GM18951 (cell line): Measurements from ENCODE around the gene CTPS1.

Source experiments
- POLR2A ChIP-seq: IDR thresholded peaks from 4 replicates; pipeline ENCODE4 v1.6.1; 2011; ENCODE audit warnings: mild to moderate bottlenecking; ENCODE audit not compliant: insufficient read length, insufficient read depth; ENCODE audit errors: extremely low read depth
- in situ Hi-C: fragments of 300-500 bp; cut with MboI; formaldehyde crosslinking; loops from one replicate; pipeline ENCODE4 v1.12.0; 2022; ENCODE audit warnings: low sequenced_read_pairs, mixed read lengths, inconsistent platforms; ENCODE audit not compliant: unreplicated experiment

The CTPS1 gene

DNA sequence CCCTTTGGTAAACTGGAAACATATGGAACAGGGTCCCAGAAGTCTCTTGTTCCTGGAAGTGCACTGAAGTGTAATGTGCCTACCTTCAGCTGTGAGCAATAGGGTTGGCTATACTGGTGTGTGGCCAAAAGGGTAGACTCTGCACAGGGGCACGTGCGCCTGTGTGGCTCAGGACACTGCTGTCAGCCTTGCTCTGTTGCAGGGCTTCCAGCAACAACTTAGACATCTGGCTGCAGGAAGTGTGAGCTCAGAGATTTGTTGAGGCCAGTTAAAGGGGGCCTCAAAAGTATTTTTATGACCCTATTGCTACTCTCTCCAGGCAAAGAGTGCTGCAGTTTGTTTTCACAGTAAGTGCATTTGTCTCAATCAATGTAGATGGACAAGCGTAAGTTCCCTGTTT is 7.5 kb downstream of the CTPS1 start:
- TF ChIP-seq POLR2A: no peak
- in situ Hi-C loops: no loop called here

DNA sequence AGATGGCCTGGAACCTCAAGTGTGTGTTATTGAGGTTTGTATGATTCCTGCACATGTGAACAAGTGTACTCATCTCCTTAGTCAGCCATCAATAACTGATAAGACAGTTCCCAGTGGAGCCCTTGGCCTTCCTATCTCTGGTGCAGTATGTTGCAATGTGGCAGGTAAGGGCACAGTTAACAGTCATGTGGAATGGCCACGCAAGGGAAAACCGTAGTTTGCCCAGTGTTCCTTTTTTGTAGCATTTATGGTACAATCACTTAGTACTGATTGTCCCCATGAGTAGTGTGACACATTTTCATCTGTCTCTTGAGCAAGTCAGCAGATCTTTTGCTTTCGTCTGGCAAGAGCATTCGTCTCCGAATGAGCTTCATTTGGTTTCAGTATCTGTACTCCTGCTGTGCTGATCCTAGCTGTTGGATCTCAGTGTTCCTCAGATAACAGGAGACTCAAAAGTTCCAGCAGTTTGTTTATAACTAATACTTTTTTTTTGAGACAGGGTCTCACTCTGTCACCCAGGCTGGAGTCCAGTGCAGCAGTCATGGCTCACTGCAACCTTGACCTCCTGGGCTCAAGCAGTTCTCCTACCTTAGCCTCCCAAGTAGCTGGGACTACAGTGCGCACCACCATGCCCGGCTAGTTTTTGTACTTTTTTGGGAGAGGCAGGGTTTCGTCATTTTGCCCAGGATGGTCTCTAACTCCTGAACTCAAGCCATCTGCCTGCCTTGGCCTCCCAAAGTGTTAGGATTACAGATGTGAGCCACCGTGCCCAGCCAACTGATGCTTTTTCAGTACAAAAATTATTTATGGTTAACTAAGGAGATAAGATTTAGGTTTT is 8.2 kb downstream of the CTPS1 start:
- in situ Hi-C loops: no loop called here
- TF ChIP-seq POLR2A: no peak

GRCh38 chr1:40988280-40988679 is 8.8 kb downstream of the CTPS1 start:
- in situ Hi-C loops: no loop called here
- TF ChIP-seq POLR2A: no peak

GRCh38 chr1:40989066-40989465 is 9.6 kb downstream of the CTPS1 start:
- in situ Hi-C loops: no loop called here
- no peak for TF ChIP-seq POLR2A

DNA sequence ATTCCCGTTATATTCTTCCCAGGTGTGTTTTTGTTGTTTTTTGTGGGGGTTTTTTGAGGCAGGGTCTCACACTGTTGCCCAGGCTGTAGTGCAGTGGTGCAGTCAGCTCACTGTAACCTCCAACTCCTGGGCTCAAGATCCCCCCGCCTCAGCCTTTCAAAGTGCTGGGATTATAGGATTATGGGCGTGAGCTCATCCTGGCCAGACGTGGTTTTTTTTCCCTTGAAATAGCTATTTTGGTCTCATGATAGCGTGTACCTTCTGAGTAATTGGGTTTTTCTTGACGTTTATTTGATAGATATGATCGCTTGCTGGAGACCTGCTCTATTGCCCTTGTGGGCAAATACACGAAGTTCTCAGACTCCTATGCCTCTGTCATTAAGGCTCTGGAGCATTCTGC is 17.6 kb downstream of the CTPS1 start:
- TF ChIP-seq POLR2A: no peak
- in situ Hi-C loops: no loop called here

- TF ChIP-seq POLR2A: no peak
- in situ Hi-C loops: no loop called here
These were observed 19.2 kb downstream of the CTPS1 start for GRCh38 chr1:40998668-40999067.

DNA sequence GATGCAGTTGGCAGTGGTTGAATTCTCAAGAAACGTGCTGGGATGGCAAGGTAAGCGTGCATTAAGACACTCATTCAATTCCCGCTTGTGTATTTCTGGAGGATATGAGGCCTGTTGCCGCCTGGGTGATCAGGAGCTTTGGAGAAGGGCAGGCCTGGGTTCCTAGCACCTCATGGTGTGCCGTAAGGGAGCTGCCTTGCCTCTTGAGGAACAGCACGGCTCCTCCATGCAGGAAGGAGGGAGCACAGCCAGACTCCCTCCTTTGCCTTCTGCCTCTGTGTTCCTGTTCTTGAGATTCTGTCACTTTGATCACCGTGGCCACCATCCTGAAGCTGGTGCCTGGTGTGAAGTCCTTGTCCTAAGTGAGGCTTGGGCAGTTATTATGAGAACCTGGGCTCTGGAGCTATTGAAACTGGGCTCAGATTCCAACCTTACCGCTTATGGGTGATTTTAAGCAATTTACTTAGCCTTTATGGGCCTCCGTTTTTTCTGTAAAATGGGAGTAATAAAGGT is 23.7 kb downstream of the CTPS1 start:
- TF ChIP-seq POLR2A: no peak
- in situ Hi-C loops: no loop called here

DNA sequence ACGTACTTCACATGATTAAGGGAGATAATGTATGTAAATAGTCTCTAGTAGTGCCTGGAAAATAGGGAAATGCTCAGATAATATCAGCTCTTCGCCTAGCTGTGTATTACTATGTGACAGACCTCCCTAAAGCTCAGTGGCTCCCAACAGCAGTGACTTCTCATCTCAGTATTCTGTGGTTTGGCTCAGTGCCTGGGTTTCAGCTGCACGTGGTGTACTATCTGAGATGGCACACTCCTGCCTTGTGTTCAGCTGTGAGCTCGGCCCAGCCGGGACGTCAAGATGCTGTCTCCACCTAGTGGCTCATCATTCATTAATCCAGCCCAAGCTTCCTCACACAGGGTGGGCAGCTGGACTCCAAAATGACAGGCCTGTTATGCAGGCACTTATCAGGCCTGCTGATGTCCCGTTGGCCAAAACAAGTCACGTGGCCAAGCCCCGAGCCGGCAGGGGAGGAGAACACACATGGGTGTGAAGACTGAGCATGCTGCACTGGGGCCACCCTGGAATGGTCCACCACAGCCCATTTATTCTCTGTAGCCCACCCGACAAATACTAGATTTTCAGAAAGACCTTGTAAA is 24.2 kb downstream of the CTPS1 start:
- TF ChIP-seq POLR2A: no peak
- in situ Hi-C loops: no loop called here

- in situ Hi-C loops: no loop called here
- no peak for TF ChIP-seq POLR2A
These were observed 26.4 kb downstream of the CTPS1 start for GRCh38 chr1:41005876-41006275.

- TF ChIP-seq POLR2A: no peak
- in situ Hi-C loops: no loop called here
These were observed 27.7 kb downstream of the CTPS1 start for GRCh38 chr1:41006942-41007865.

DNA sequence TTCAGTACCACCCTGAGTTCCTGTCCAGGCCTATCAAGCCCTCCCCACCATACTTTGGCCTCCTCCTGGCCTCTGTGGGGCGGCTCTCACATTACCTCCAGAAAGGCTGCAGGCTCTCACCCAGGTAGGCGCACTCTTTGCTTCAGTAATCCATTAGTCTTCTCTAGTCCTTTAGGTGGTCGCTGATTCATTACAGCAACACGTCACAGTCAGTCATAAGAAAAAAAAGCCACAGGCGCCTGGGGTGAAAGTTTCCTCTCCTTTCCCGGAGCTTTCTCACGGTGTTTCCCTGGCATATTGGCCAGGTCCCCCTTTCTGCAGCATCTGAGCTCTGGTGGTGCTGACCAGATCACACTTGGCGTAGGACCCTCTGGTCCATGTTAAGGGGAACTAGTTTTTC is 30.0 kb downstream of the CTPS1 start:
- no peak for TF ChIP-seq POLR2A
- in situ Hi-C loops: no loop called here

GRCh38 chr1:41010345-41010744 is 30.8 kb downstream of the CTPS1 start:
- in situ Hi-C loops: no loop called here
- TF ChIP-seq POLR2A: no peak

GRCh38 chr1:41013024-41013423 is 33.5 kb downstream of the CTPS1 start:
- in situ Hi-C loops: no loop called here

More at GRCh38 chr1:41013024-41013423, 33.5 kb downstream of the CTPS1 start:
- no peak for TF ChIP-seq POLR2A
